Upper lobe of left lung (tissue), 6 donors: Measurements from ENCODE around the gene MTG2. TPM values are rescaled to one million over a fixed set of nuclear protein-coding genes. Genes with fewer than 3 reads are reported as not detected.

ENCODE experiments used
- ATAC-seq, 2 donors: fragments of 200-7000 bp; cut with Tn5 transposase; one replicate each; pipeline ENCODE4 v1.9.1; 2022; ENCODE audit warnings: mild to moderate bottlenecking in 2 of 2, moderate library complexity in 2 of 2; ENCODE audit not compliant: low FRiP score in 2 of 2
- DNase-seq, 2 donors: peaks; one replicate each; pipeline ENCODE4 v3.0.0-alpha.2; 2019 to 2020
- H3K27ac ChIP-seq, 4 donors: fragments of 200-600 bp; sonication (generic); one replicate each; pipeline ENCODE4 v1.5.1; 2016 to 2019
- H3K27me3 ChIP-seq, 4 donors: fragments of 200-600 bp; sonication (generic); one replicate each; pipeline ENCODE4 v1.5.1; 2017 to 2019
- H3K36me3 ChIP-seq, 4 donors: fragments of 200-600 bp; sonication (generic); one replicate each; pipeline ENCODE4 v1.5.1; 2016 to 2019
- H3K4me1 ChIP-seq, 4 donors: fragments of 200-600 bp; sonication (generic); one replicate each; pipeline ENCODE4 v1.5.1; 2018 to 2019
- H3K4me3 ChIP-seq, 4 donors: fragments of 200-600 bp; sonication (generic); one replicate each; pipeline ENCODE4 v1.5.1; 2017 to 2019; ENCODE audit warnings: mild to moderate bottlenecking in 2 of 4, moderate library complexity in 1 of 4
- H3K9me3 ChIP-seq, 4 donors: fragments of 200-600 bp; sonication (generic); one replicate each; pipeline ENCODE4 v1.5.1; 2018 to 2019
- CTCF ChIP-seq, 6 experiments: fragments of 450-650 bp in 4 of 6; fragments of 200-600 bp in 2 of 6; sonication (generic) in 2 of 6; IDR thresholded peaks; one replicate each; pipeline ENCODE4 v1.5.1; 2016 to 2019; ENCODE audit warnings: antibody characterized with exemption in 6 of 6
- EP300 ChIP-seq, 4 donors: sonication (generic); formaldehyde crosslinking; IDR thresholded peaks; one replicate each; pipeline ENCODE4 v1.5.1; 2017; ENCODE audit warnings: antibody characterized with exemption in 4 of 4, control low read depth in 2 of 4
- POLR2A ChIP-seq, 4 donors: fragments of 450-650 bp; IDR thresholded peaks; one replicate each; pipeline ENCODE4 v1.5.1; 2016 to 2017; ENCODE audit warnings: antibody characterized with exemption in 4 of 4, mild to moderate bottlenecking in 2 of 4
- POLR2AphosphoS5 ChIP-seq, 2 donors: sonication (generic); formaldehyde crosslinking; IDR thresholded peaks; one replicate each; pipeline ENCODE4 v1.5.1; 2017; ENCODE audit warnings: antibody characterized with exemption in 2 of 2
- WGBS, 2 donors: methylation state at CpG; one replicate each; pipeline ENCODE4 v1.1.5; 2017 to 2018; 5-methylcytosine and 5-hydroxymethylcytosine counted together
- total RNA-seq, 6 donors: library from RNA; depleted of rRNA in 4 of 6; stranded (reverse); fragments of >200 nt in 4 of 6; gene quantifications; one replicate each; pipeline versions ENCODE4 v1.1.0 to v1.2.1, GENCODE V29; 2016 to 2021
- donor health status: DM: no; HTN: no; CAD: no; lungs with moderate emphysema.
- donor health status: DM: no; HTN: yes; CAD: no; lungs with severe emphysema.

Gene MTG2
- total RNA-seq, 6 donors from 2014 or later, result 28.3 to 42.3 (median 32.0) TPM

- WGBS, 2 donors, result 16 to 20% methylated on average over 13 to 14 of the region's 14 CpGs
- Histone ChIP-seq H3K27ac (peak overlapping the region; percentile 93 to 99 (median 96)), H3K4me3 (peak overlapping the region; percentile 72 to 97 (median 90)), H3K9me3 (no peaks in the 10 kb centered on the region), H3K4me1 (peaks cover 25 to 35% (median 30%) of the 10 kb centered on the region in 4 donors), H3K36me3 (peaks cover 24 to 45% (median 34%) of the 10 kb centered on the region in 4 donors), H3K27me3 (no peaks in the 10 kb centered on the region)
- ATAC-seq (no peak), DNase-seq (no peak)
- TF ChIP-seq POLR2A (IDR thresholded peaks at IDR 0.05) (peak in 1 of 4 donors; percentile 42), CTCF (IDR thresholded peaks at IDR 0.05) (peak in 1 of 6 experiments; percentile 24), EP300 (IDR thresholded peaks at IDR 0.05) (peak in 1 of 4 donors; percentile 31), POLR2AphosphoS5 (IDR thresholded peaks at IDR 0.05) (peak in 1 of 2 donors; percentile 65)
Measured at GRCh38 chr20:62141397-62142251, 41.2 kb upstream of the MTG2 start.

GRCh38 chr20:62142252-62143080 lies 40.4 kb upstream of the MTG2 start:
- peak in 1 of 2 donors; percentile 9 for ATAC-seq
- Histone ChIP-seq H3K4me3 (peak overlapping the region; percentile 72 to 97 (median 90)), H3K4me1 (peaks cover 25 to 41% (median 30%) of the 10 kb centered on the region in 4 donors), H3K9me3 (no peaks in the 10 kb centered on the region), H3K27me3 (no peaks in the 10 kb centered on the region), H3K27ac (peak overlapping the region; percentile 93 to 99 (median 96)), H3K36me3 (peaks cover 24 to 36% (median 28%) of the 10 kb centered on the region in 4 donors)
- no peak for TF ChIP-seq EP300 (IDR thresholded peaks at IDR 0.05)
- no peak for TF ChIP-seq CTCF (IDR thresholded peaks at IDR 0.05)
- TF ChIP-seq POLR2A (IDR thresholded peaks at IDR 0.05), result no peak
- WGBS, 2 donors, result 1 to 2% methylated on average over 8 to 28 of the region's 71 CpGs
- peak in 1 of 2 donors; percentile 89 for DNase-seq

GRCh38 chr20:62143081-62143956 lies 39.5 kb upstream of the MTG2 start, which contains the start of the genes PSMA7 and SS18L1:
Gene PSMA7 (minus strand): TSS chr20:62143394. CDS start chr20:62143303, 91 bp downstream.
Gene SS18L1 (plus strand): TSS chr20:62143769. CDS start chr20:62143821, 52 bp downstream.
- Histone ChIP-seq H3K4me1 (peaks cover 25 to 44% (median 30%) of the 10 kb centered on the region in 4 donors), H3K27me3 (no peaks in the 10 kb centered on the region), H3K4me3 (peak within 1 kb of the TSS; percentile 72 to 97 (median 90)), H3K9me3 (no peaks in the 10 kb centered on the region), H3K27ac (peak within 1 kb of the TSS; percentile 93 to 99 (median 96)), H3K36me3 (peaks cover 18 to 28% (median 19%) of the 10 kb centered on the region in 4 donors)
- ATAC-seq, result peak; percentile 92 to 95
- 0 to 1% methylated on average over 22 to 28 of the region's 148 CpGs for WGBS, 2 donors
- peak; percentile 86 to 99 for DNase-seq
- TF ChIP-seq POLR2A (IDR thresholded peaks at IDR 0.05) (peak in 3 of 4 donors; percentile 89 to 99 (median 89)), CTCF (IDR thresholded peaks at IDR 0.05) (peak in 2 of 6 experiments; percentile 20 to 26), EP300 (IDR thresholded peaks at IDR 0.05) (peak in 1 of 4 donors; percentile 4), POLR2AphosphoS5 (IDR thresholded peaks at IDR 0.05) (peak; percentile 87 to 91)
